MM.1S (cell line): ENCODE measurements around the gene JAG1.

Source experiments
- DNase-seq: peaks from one replicate; pipeline ENCODE4 v3.0.0-alpha.2; 2015
- H2AFZ ChIP-seq: fragments of 300-600 bp; sonication (generic); 2 replicates; pipeline ENCODE4 v1.6.0; 2016; ENCODE audit warnings: antibody characterized with exemption, low read length
- H3F3A ChIP-seq: fragments of 300-600 bp; sonication (generic); 2 replicates; pipeline ENCODE4 v1.6.1; 2016; ENCODE audit warnings: mild to moderate bottlenecking, antibody characterized with exemption, low read length, moderate library complexity, mixed read lengths; ENCODE audit not compliant: insufficient read depth
- H3K27ac ChIP-seq: fragments of 300-600 bp; sonication (generic); 2 replicates; pipeline ENCODE4 v1.5.1; 2016; ENCODE audit warnings: mild to moderate bottlenecking, low read length
- H3K27me3 ChIP-seq: fragments of 300-600 bp; sonication (generic); replicated peaks from 2 replicates; pipeline ENCODE4 v1.6.0; 2016; ENCODE audit warnings: low read length; ENCODE audit not compliant: insufficient read depth
- H3K36me3 ChIP-seq: fragments of 300-600 bp; sonication (generic); replicated peaks from 2 replicates; pipeline ENCODE4 v1.6.1; 2016; ENCODE audit warnings: mild to moderate bottlenecking, low read length, mixed read lengths; ENCODE audit not compliant: insufficient read depth
- H3K4me1 ChIP-seq: fragments of 300-600 bp; sonication (generic); 2 replicates; pipeline ENCODE4 v1.6.1; 2016; ENCODE audit warnings: low read length, mixed read lengths
- H3K4me2 ChIP-seq: fragments of 300-600 bp; sonication (generic); 2 replicates; pipeline ENCODE4 v1.6.0; 2016; ENCODE audit warnings: low read depth, low read length
- H3K4me3 ChIP-seq: fragments of 300-600 bp; sonication (generic); 2 replicates; pipeline ENCODE4 v1.5.1; 2016; ENCODE audit warnings: low read length, mixed read lengths
- H3K79me2 ChIP-seq: fragments of 300-600 bp; sonication (generic); 2 replicates; pipeline ENCODE4 v1.6.1; 2016; ENCODE audit warnings: mixed run types, low read length, mixed read lengths
- H3K9ac ChIP-seq: fragments of 300-600 bp; sonication (generic); 2 replicates; pipeline ENCODE4 v1.6.1; 2016; ENCODE audit warnings: low read length, mixed read lengths
- H3K9me2 ChIP-seq: fragments of 300-600 bp; sonication (generic); replicated peaks from 2 replicates; pipeline ENCODE4 v1.6.1; 2016; ENCODE audit warnings: mild to moderate bottlenecking, low read length, mixed read lengths; ENCODE audit not compliant: insufficient read depth
- H3K9me3 ChIP-seq: fragments of 300-600 bp; sonication (generic); replicated peaks from 2 replicates; pipeline ENCODE4 v1.6.1; 2016; ENCODE audit warnings: mild to moderate bottlenecking, low read length, mixed read lengths; ENCODE audit not compliant: insufficient read depth
- H4K20me1 ChIP-seq: fragments of 300-600 bp; sonication (generic); 2 replicates; pipeline ENCODE4 v1.6.1; 2016; ENCODE audit warnings: mild to moderate bottlenecking, low read length, moderate library complexity, mixed read lengths; ENCODE audit not compliant: insufficient read depth
- EZH2 ChIP-seq: fragments of 300-600 bp; sonication (generic); optimal IDR thresholded peaks from 2 replicates; pipeline ENCODE3; 2017; ENCODE audit warnings: low read depth, mild to moderate bottlenecking, antibody characterized with exemption, low read length, mixed read lengths
- EZH2phosphoT487 ChIP-seq: fragments of 300-600 bp; sonication (generic); IDR thresholded peaks from 2 replicates; pipeline ENCODE4 v1.6.1; 2018; ENCODE audit warnings: antibody characterized with exemption, low read length
- TF ChIP-seq, protein P1 (sequence below): fragments of 300-600 bp; sonication (generic); IDR thresholded peaks from 2 replicates; pipeline ENCODE4 v1.5.1; 2016; ENCODE audit warnings: antibody characterized with exemption, low read length, mixed read lengths

Gene JAG1

DNA sequence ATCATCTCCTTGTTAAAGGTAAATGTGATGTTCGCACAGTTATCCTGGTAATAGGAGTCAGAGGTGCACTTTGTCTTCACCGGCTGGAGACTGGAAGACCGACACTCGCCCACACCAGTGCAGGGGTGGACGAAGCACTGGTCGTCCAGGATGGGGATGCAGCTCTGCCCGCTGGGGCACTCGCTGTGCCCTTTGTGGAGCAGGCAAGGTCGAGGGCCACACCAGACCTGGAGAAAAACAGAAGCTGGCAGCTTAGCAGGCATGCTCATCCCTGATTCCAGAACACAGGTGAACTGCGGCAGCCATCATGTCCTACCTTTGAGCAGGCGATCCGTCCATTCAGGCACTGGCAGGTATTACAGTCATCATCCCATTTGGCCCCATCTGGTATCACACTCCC is 32.3 kb downstream of the JAG1 start:
- Histone ChIP-seq H3K27me3 (no peaks in the 10 kb centered on the region), H3K79me2 (no peaks in the 10 kb centered on the region), H3K9me2 (no peaks in the 10 kb centered on the region), H3K9ac (no peak overlapping the region), H3K9me3 (no peaks in the 10 kb centered on the region), H3F3A (no peaks in the 10 kb centered on the region), H3K4me2 (no peak overlapping the region), H3K4me1 (peaks cover 6% of the 10 kb centered on the region; the same call in 1 of the 2 replicates), H3K4me3 (no peak overlapping the region), H3K27ac (no peak overlapping the region), H3K36me3 (peaks cover 4% of the 10 kb centered on the region; the same call in 1 of the 2 replicates), H4K20me1 (no peaks in the 10 kb centered on the region), H2AFZ (no peak overlapping the region)
- DNase-seq = no peak
- TF ChIP-seq, protein P1, sequence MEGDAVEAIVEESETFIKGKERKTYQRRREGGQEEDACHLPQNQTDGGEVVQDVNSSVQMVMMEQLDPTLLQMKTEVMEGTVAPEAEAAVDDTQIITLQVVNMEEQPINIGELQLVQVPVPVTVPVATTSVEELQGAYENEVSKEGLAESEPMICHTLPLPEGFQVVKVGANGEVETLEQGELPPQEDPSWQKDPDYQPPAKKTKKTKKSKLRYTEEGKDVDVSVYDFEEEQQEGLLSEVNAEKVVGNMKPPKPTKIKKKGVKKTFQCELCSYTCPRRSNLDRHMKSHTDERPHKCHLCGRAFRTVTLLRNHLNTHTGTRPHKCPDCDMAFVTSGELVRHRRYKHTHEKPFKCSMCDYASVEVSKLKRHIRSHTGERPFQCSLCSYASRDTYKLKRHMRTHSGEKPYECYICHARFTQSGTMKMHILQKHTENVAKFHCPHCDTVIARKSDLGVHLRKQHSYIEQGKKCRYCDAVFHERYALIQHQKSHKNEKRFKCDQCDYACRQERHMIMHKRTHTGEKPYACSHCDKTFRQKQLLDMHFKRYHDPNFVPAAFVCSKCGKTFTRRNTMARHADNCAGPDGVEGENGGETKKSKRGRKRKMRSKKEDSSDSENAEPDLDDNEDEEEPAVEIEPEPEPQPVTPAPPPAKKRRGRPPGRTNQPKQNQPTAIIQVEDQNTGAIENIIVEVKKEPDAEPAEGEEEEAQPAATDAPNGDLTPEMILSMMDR = no peak
- no peak for TF ChIP-seq EZH2phosphoT487
- TF ChIP-seq EZH2 = no peak

GRCh38 chr20:10640897-10641296 is 32.9 kb downstream of the JAG1 start:
- Histone ChIP-seq H3K36me3 (peaks cover 4% of the 10 kb centered on the region; the same call in 1 of the 2 replicates), H3K9ac (no peak overlapping the region), H2AFZ (no peak overlapping the region), H3F3A (no peaks in the 10 kb centered on the region), H3K4me3 (no peak overlapping the region), H4K20me1 (no peaks in the 10 kb centered on the region), H3K4me1 (peaks cover 6% of the 10 kb centered on the region; the same call in 1 of the 2 replicates), H3K9me3 (no peaks in the 10 kb centered on the region), H3K27me3 (no peaks in the 10 kb centered on the region), H3K9me2 (no peaks in the 10 kb centered on the region), H3K79me2 (no peaks in the 10 kb centered on the region), H3K4me2 (no peak overlapping the region), H3K27ac (no peak overlapping the region)
- no peak for DNase-seq
- TF ChIP-seq EZH2phosphoT487 (no peak), EZH2 (no peak)
- TF ChIP-seq, protein P1 = no peak

DNA sequence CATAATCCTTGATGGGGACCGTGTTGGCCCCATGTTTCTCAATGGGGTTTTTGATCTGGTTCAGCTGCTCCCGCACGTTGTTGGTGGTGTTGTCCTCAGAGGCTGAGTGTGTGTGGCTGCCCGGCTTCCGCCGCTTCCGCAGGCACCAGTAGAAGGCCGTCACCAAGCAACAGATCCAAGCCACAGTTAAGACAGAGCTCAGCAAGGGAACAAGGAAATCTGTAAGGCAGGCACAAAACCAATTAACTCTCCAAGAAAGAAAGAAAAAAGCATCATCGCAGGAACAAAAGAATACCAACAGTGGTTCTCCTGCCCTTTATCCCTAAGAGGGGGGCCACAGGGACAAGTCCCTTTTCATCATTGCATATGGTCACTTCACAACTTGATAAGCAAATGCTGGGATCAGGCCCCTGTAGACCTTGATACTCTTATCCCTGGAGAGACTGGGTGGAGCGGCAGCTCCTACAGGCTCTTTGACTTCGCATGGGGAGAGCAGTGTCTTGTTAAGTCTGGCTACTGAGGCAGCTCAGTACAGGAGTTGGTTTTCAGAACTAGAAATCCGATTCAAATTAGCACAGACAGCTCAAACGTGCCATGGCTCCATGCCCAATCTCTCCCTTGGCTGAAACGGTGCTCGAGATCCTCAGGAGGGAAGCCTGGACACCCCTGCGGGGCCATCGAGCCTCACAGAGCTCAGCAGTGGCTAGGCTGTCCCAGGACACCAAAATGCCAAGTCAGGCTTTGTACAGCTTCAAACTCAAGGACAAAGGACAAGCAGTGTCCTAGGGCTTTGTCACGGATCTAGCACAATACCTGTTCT is 33.9 kb downstream of the JAG1 start:
- Histone ChIP-seq H3K9me3 (no peaks in the 10 kb centered on the region), H3K9ac (no peak overlapping the region), H3K36me3 (no peaks in the 10 kb centered on the region), H2AFZ (no peak overlapping the region), H3K79me2 (no peaks in the 10 kb centered on the region), H3K27ac (no peak overlapping the region), H3K27me3 (no peaks in the 10 kb centered on the region), H3K9me2 (no peaks in the 10 kb centered on the region), H3K4me2 (no peak overlapping the region), H3F3A (no peaks in the 10 kb centered on the region), H4K20me1 (no peaks in the 10 kb centered on the region), H3K4me1 (peaks cover 5% of the 10 kb centered on the region; the same call in 1 of the 2 replicates), H3K4me3 (no peak overlapping the region)
- no peak for TF ChIP-seq EZH2
- DNase-seq = no peak
